ENCODE results near the gene KCNAB2.

Gene KCNAB2

DNA sequence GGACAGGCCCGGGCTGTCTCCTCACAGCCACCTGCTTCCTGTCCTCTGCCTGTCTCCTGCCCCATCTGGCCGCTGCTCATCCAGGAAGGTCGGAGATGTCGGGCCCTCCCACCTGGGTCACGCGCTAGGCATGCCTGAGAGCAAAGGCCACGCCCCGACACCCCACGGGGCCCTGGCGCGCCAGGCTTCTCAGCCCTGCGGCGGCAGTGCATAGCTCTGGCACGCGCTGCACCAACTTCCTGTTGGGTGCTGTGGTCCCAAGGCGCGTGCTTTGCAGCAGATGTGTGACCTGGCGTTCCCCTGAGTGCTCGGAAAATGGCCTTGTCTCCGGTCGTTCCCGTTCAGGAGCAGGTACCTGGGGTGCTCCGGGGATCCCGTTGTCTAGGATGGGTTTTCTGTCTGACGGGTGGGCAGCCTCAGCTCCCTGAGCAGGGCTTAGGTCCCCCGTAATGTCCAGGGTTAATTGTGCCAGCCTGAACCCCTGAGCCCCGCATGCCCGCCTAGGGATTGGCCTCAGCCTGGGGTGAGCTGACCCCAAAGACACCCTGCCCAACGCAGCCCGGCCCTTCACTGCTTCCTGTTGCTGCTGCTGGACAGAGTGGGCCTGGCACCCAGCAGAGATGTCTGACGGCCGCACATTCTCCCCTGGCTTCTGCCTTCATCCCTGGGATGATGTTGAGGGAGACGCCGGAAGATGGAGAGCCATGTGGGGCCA, 19.4 kb upstream of the KCNAB2 start:
- DNase-seq (ENCODE audit: low read depth), result peak; percentile 70
- TF ChIP-seq CTCF (IDR thresholded peaks at IDR 0.05; ENCODE audit: control insufficient read depth, extremely low read depth, insufficient read depth), result no peak
- peak overlapping the region; percentile 54 for H3K4me3 ChIP-seq (ENCODE audit: low read depth, low read length)

DNA sequence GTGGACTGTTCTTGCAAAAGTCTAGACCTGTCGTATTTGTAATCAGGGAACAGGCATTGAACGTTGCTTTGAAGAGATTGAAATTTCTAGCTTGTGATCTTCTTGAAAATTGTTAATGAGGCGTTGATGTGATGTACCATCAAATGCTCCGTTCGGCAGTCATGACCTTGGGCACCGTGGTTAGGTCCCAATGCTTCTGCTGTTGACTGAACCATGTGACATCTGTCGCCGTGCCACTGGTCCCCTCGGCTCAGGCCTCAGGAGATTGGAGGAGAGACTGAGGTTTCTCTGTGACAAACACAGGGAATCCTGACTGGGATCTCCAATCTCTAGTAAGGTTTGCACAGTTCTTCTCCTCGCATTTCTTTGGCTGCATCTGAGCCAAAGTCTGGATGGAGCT, 18.1 kb upstream of the KCNAB2 start:
- H3K4me3 ChIP-seq (ENCODE audit: low read depth, low read length), result no peak overlapping the region
- TF ChIP-seq CTCF (IDR thresholded peaks at IDR 0.05; ENCODE audit: control insufficient read depth, extremely low read depth, insufficient read depth), result no peak
- no peak for DNase-seq (ENCODE audit: low read depth)

DNA sequence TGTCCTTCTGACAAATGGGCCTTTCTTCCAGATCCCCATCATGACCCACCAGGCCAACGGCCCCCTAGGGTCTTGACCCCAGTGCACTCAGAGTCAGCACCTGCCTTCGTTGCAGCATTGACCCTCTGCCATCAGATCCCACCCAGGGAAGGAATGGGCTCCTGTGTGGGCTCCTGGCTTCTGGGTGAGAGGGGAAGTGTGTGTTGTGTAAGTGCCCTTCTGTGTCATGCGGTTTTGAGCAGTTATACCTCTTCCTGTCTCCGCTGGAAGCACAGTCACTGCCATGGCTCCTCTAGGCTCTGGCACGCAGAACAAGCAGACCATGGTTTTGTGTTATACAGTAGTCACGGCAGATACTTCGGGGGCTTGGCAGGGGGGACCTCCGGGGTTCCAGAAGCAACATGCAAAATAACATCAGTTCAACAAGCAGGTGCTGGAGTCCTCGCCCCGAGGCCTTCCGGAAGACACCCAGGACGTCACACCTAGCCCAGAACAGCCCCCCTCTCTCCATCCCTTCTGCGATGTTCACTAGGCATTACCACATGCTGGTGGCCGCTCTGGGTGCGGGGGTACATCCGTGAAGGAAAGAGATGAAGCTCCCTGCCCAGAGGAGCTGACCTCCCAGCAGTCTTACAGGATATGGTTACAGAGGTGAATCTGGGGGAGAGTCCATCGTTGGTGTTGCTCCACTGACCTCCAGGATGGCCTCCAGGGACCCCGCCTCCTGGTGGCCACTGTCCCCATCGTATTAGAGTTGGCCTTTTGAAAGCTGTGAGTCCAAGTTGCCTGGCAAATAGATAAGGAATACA, 17.4 kb upstream of the KCNAB2 start:
- no peak for DNase-seq (ENCODE audit: low read depth)
- H3K4me3 ChIP-seq (ENCODE audit: low read depth, low read length), result no peak overlapping the region
- TF ChIP-seq CTCF (IDR thresholded peaks at IDR 0.05; ENCODE audit: control insufficient read depth, extremely low read depth, insufficient read depth), result no peak

- H3K4me3 ChIP-seq (ENCODE audit: low read depth, low read length), result no peak overlapping the region
- no peak for DNase-seq (ENCODE audit: low read depth)
- no peak for TF ChIP-seq CTCF (IDR thresholded peaks at IDR 0.05; ENCODE audit: control insufficient read depth, extremely low read depth, insufficient read depth)
Measured at GRCh38 chr1:6029351-6029750, 16.3 kb upstream of the KCNAB2 start.

DNA sequence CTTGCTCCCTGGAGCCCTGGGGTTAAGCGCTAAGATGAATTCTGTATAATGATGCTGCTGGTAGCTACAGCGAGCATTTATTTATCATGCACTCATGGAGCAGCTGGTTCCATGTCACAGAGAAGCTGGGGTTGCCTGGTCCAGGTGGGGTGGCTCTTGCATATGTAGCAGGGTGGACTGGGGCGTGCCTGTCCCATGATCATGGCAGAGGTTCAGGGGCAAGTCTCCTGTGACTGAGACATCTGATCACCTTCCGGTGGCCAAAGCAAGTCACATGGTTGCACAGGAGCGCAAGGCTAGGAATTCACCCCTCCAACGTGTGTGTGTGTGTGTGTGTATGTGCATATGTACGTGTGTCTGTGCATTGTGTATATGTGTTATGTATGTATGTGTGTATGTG, 15.6 kb upstream of the KCNAB2 start:
- no peak overlapping the region for H3K4me3 ChIP-seq (ENCODE audit: low read depth, low read length)
- no peak for TF ChIP-seq CTCF (IDR thresholded peaks at IDR 0.05; ENCODE audit: control insufficient read depth, extremely low read depth, insufficient read depth)
- DNase-seq (ENCODE audit: low read depth), result no peak

DNA sequence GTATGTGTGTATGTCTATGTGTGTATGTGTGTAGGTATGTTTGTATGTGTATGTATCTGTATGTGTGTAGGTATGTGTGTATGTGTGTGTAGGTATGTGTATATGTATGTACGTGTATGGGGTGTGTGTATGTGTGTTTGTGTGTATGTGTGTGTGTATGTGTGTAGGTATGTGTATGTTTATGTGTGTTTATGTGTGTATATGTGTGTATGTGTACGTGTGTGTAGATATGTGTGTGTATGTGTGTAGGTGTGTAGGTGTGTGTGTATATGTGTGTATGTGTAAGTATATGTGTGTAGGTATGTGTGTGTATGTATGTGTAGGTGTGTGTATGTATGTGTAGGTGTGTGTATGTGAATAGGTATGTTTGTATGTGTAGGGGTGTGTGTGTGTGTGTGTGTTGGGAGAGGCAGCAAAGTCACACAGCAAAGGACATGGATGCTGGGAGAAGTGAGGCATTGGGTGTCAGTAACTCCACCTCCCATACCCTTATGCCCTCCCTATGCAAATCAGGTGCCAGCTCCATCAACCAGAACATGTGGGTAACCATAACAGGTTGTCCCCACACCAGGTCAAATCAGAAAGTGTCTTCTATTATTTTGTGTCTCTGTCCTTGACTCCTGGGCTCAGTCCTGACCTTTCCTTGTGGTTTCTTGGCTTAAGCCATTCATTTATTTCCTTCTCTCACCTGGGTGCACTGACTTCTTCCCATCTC, 15.0 kb upstream of the KCNAB2 start:
- TF ChIP-seq CTCF (IDR thresholded peaks at IDR 0.05; ENCODE audit: control insufficient read depth, extremely low read depth, insufficient read depth), result no peak
- DNase-seq (ENCODE audit: low read depth), result no peak
- no peak overlapping the region for H3K4me3 ChIP-seq (ENCODE audit: low read depth, low read length)
